ENCODE data around the gene PFKP.

The PFKP gene

GRCh38 chr10:3068968-3069737, 1.8 kb downstream of the PFKP start:
- no peak for DNase-seq (ENCODE audit: low read depth in 1 of 2, low spot score in 1 of 2)
- Histone ChIP-seq H3K27me3 (ENCODE audit: insufficient read depth, poor library complexity, severe bottlenecking) (no peaks in the 10 kb centered on the region), H3K27ac (replicated peaks) (peak overlapping the region; percentile 79), H3K4me3 (replicated peaks; ENCODE audit: insufficient read depth, low read length) (peak overlapping the region; percentile 78)
- peak; percentile 17; the same call in 1 of the 2 replicates for TF ChIP-seq SPI1 (IDR thresholded peaks at IDR 0.05; ENCODE audit: borderline replicate concordance, low read depth)
- TF ChIP-seq POLR2AphosphoS5 (IDR thresholded peaks at IDR 0.05; ENCODE audit: low read depth) = no peak

GRCh38 chr10:3069876-3070275, 2.5 kb downstream of the PFKP start:
- DNase-seq (ENCODE audit: low read depth in 1 of 2, low spot score in 1 of 2) = no peak
- TF ChIP-seq SPI1 (IDR thresholded peaks at IDR 0.05; ENCODE audit: borderline replicate concordance, low read depth) (no peak), GABPA (IDR thresholded peaks at IDR 0.05; ENCODE audit: low read depth) (no peak), CTCF (IDR thresholded peaks at IDR 0.05; ENCODE audit: insufficient read depth, low read length) (no peak), POLR2AphosphoS5 (IDR thresholded peaks at IDR 0.05; ENCODE audit: low read depth) (no peak), REST (IDR thresholded peaks at IDR 0.05; ENCODE audit: insufficient replicate concordance, low read depth) (no peak)
- Histone ChIP-seq H3K4me3 (replicated peaks; ENCODE audit: insufficient read depth, low read length) (0 out of 2 replicates have a peak overlapping the region, but pooled peaks have one; percentile 4), H3K27me3 (ENCODE audit: insufficient read depth, poor library complexity, severe bottlenecking) (no peaks in the 10 kb centered on the region), H3K27ac (replicated peaks) (no peak overlapping the region)

GRCh38 chr10:3071405-3072198, 4.3 kb downstream of the PFKP start:
- H3K27ac ChIP-seq (replicated peaks) = no peak overlapping the region
- no peaks in the 10 kb centered on the region for H3K27me3 ChIP-seq (ENCODE audit: insufficient read depth, poor library complexity, severe bottlenecking)
- TF ChIP-seq POLR2AphosphoS5 (IDR thresholded peaks at IDR 0.05; ENCODE audit: low read depth) = no peak
- H3K4me3 ChIP-seq (replicated peaks; ENCODE audit: insufficient read depth, low read length) = no peak overlapping the region
- no peak for DNase-seq (ENCODE audit: low read depth in 1 of 2, low spot score in 1 of 2)

- Histone ChIP-seq H3K27ac (replicated peaks) (no peak overlapping the region), H3K27me3 (ENCODE audit: insufficient read depth, poor library complexity, severe bottlenecking) (no peaks in the 10 kb centered on the region)
Measured at GRCh38 chr10:3072641-3073360, 5.5 kb downstream of the PFKP start.

More at GRCh38 chr10:3072641-3073360, 5.5 kb downstream of the PFKP start:
- no peak for DNase-seq (ENCODE audit: low read depth in 1 of 2, low spot score in 1 of 2)
- no peak overlapping the region for H3K4me3 ChIP-seq (replicated peaks; ENCODE audit: insufficient read depth, low read length)
- TF ChIP-seq GABPA (IDR thresholded peaks at IDR 0.05; ENCODE audit: low read depth) = no peak
- TF ChIP-seq SPI1 (IDR thresholded peaks at IDR 0.05; ENCODE audit: borderline replicate concordance, low read depth) = no peak
- no peak for TF ChIP-seq POLR2AphosphoS5 (IDR thresholded peaks at IDR 0.05; ENCODE audit: low read depth)
- no peak for TF ChIP-seq CTCF (IDR thresholded peaks at IDR 0.05; ENCODE audit: insufficient read depth, low read length)
- no peak for TF ChIP-seq REST (IDR thresholded peaks at IDR 0.05; ENCODE audit: insufficient replicate concordance, low read depth)

Measured in HL-60 (cell line).